Liver (tissue), 3 donors: ENCODE results near the gene SNAP25.

Experiments used
- CTCF ChIP-seq: fragments of 150-350 bp; IDR thresholded peaks from 2 replicates; pipeline ENCODE4 v1.5.1; 2017; ENCODE audit warnings: improper control_type of control experiment, low read depth, low read length; ENCODE audit not compliant: missing input control
- FOXA1 ChIP-seq: IDR thresholded peaks from 2 replicates; pipeline ENCODE4 v1.6.1; 2016; ENCODE audit warnings: antibody characterized with exemption
- GABPA ChIP-seq, 2 donors: IDR thresholded peaks in 1 of 2; conservative IDR thresholded peaks in 1 of 2; 2 replicates each; pipeline ENCODE4 v1.6.1; 2016; ENCODE audit warnings: antibody characterized with exemption in 2 of 2, mild to moderate bottlenecking in 1 of 2, moderate library complexity in 1 of 2
- JUND ChIP-seq, 2 donors: IDR thresholded peaks; 2 replicates each; pipeline ENCODE4 v1.6.1; 2016; ENCODE audit warnings: antibody characterized with exemption in 2 of 2
- RAD21 ChIP-seq, 2 donors: IDR thresholded peaks; 2 replicates each; pipeline ENCODE4 v1.6.1; 2016; ENCODE audit warnings: antibody characterized with exemption in 2 of 2, mild to moderate bottlenecking in 2 of 2
- RXRA ChIP-seq, 2 donors: IDR thresholded peaks; 2 replicates each; pipeline ENCODE4 v1.6.1; 2017 to 2018; ENCODE audit warnings: antibody characterized with exemption in 2 of 2, mild to moderate bottlenecking in 1 of 2
- SP1 ChIP-seq: IDR thresholded peaks from 2 replicates; pipeline ENCODE4 v1.6.1; 2018; ENCODE audit warnings: antibody characterized with exemption, mild to moderate bottlenecking
- TAF1 ChIP-seq: conservative IDR thresholded peaks from 2 replicates; pipeline ENCODE4 v1.6.1; 2016; ENCODE audit warnings: antibody characterized with exemption, mild to moderate bottlenecking
- YY1 ChIP-seq: IDR thresholded peaks from 2 replicates; pipeline ENCODE4 v1.6.1; 2016; ENCODE audit warnings: antibody characterized with exemption, mild to moderate bottlenecking
- ZBTB33 ChIP-seq: IDR thresholded peaks from 2 replicates; pipeline ENCODE4 v1.6.1; 2016; ENCODE audit warnings: antibody characterized with exemption
- TF ChIP-seq, protein P1 (sequence below): IDR thresholded peaks from 2 replicates; pipeline ENCODE4 v1.6.1; 2016; ENCODE audit warnings: antibody characterized with exemption, mild to moderate bottlenecking
- TF ChIP-seq, protein P2 (sequence below): IDR thresholded peaks from 2 replicates; pipeline ENCODE4 v1.6.1; 2016; ENCODE audit warnings: antibody characterized with exemption
- donor health status: healthy.
- donor health status: healthy.

DNA sequence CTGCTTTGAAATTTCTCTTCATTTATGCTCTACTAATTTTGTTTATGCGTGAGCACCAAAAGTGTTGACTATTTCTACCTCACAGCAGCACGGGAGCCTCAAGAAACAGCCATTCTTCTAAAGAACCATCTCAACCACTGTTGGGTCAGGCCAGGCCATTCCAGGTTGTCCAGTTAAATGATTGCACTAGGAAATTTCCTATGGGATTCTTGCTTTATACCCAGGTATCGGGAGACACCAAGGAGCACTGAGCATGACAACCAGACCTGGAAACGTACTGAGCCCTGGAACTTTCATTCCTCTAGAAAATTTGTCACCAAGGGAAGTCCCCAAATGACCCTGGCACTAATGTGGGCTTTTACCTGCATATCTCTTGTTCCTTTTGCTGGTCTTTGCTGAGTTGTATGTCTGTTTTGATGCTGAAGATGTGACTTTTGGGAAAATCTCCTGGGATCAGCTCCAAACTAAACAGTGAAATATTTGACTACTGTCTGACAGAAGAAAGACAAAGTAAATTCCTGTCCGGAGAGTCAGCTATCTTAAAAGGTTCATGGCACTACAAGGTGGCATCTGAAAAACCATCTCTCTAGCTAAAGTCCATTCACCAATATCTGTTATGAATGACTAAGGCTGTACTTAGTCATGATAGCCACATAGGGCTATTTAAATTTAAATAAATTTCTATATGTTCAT is 70.5 kb downstream of the SNAP25 start:
- no peak for TF ChIP-seq CTCF
- TF ChIP-seq ZBTB33, result no peak
- no peak for TF ChIP-seq RXRA (IDR thresholded peaks at IDR 0.05)
- TF ChIP-seq SP1, result no peak
- TF ChIP-seq, protein P1, sequence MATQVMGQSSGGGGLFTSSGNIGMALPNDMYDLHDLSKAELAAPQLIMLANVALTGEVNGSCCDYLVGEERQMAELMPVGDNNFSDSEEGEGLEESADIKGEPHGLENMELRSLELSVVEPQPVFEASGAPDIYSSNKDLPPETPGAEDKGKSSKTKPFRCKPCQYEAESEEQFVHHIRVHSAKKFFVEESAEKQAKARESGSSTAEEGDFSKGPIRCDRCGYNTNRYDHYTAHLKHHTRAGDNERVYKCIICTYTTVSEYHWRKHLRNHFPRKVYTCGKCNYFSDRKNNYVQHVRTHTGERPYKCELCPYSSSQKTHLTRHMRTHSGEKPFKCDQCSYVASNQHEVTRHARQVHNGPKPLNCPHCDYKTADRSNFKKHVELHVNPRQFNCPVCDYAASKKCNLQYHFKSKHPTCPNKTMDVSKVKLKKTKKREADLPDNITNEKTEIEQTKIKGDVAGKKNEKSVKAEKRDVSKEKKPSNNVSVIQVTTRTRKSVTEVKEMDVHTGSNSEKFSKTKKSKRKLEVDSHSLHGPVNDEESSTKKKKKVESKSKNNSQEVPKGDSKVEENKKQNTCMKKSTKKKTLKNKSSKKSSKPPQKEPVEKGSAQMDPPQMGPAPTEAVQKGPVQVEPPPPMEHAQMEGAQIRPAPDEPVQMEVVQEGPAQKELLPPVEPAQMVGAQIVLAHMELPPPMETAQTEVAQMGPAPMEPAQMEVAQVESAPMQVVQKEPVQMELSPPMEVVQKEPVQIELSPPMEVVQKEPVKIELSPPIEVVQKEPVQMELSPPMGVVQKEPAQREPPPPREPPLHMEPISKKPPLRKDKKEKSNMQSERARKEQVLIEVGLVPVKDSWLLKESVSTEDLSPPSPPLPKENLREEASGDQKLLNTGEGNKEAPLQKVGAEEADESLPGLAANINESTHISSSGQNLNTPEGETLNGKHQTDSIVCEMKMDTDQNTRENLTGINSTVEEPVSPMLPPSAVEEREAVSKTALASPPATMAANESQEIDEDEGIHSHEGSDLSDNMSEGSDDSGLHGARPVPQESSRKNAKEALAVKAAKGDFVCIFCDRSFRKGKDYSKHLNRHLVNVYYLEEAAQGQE, result no peak
- no peak for TF ChIP-seq RAD21 (IDR thresholded peaks at IDR 0.05)
- TF ChIP-seq, protein P2, sequence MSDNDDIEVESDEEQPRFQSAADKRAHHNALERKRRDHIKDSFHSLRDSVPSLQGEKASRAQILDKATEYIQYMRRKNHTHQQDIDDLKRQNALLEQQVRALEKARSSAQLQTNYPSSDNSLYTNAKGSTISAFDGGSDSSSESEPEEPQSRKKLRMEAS, result no peak
- no peak for TF ChIP-seq YY1
- no peak for TF ChIP-seq JUND (IDR thresholded peaks at IDR 0.05)
- no peak for TF ChIP-seq TAF1
- TF ChIP-seq GABPA (IDR thresholded peaks at IDR 0.05 in 1 of 2, conservative IDR thresholded peaks at IDR 0.05 in 1 of 2), result no peak
- no peak for TF ChIP-seq FOXA1
